Neural cell (in vitro differentiated cells): ENCODE results near the gene CEP78. TPM values are rescaled to one million over a fixed set of nuclear protein-coding genes. Genes with fewer than 3 reads are reported as not detected.

ENCODE experiments used
- H2AFZ ChIP-seq: fragments of 200-600, 300-800 bp; sonication (generic), shearing (Covaris generic); 2 replicates; pipeline ENCODE4 v1.6.0; 2014; ENCODE audit warnings: low read depth, mild to moderate bottlenecking, antibody characterized with exemption, low read length, moderate library complexity
- H3F3A ChIP-seq: fragments of 200-600 bp; shearing (Covaris generic); 2 replicates; pipeline ENCODE4 v1.6.1; 2016; ENCODE audit warnings: mild to moderate bottlenecking, moderate library complexity, mixed read lengths, antibody characterized with exemption, low read length; ENCODE audit not compliant: insufficient read depth, poor library complexity, severe bottlenecking
- H3K27ac ChIP-seq: fragments of 200-600, 300-800 bp; sonication (generic), shearing (Covaris generic); 2 replicates; pipeline ENCODE4 v1.5.1; 2014; ENCODE audit warnings: mild to moderate bottlenecking, low read length, moderate library complexity
- H3K27me3 ChIP-seq: fragments of 300-800, 200-600 bp; sonication (generic), shearing (Covaris generic); 2 replicates; pipeline ENCODE4 v1.6.0; 2014; ENCODE audit warnings: mild to moderate bottlenecking, low read depth, low read length, moderate library complexity; ENCODE audit not compliant: insufficient read depth
- H3K36me3 ChIP-seq: fragments of 300-800, 200-600 bp; sonication (generic), shearing (Covaris generic); 2 replicates; pipeline ENCODE4 v1.5.1; 2014; ENCODE audit warnings: mild to moderate bottlenecking, antibody characterized with exemption, low read length, moderate library complexity; ENCODE audit not compliant: insufficient read depth
- H3K4me2 ChIP-seq: fragments of 300-800, 200-600 bp; sonication (generic), shearing (Covaris generic); 2 replicates; pipeline ENCODE4 v1.6.0; 2014; ENCODE audit warnings: mild to moderate bottlenecking, low read length
- H3K4me3 ChIP-seq: fragments of 300-800, 200-600 bp; sonication (generic), shearing (Covaris generic); 2 replicates; pipeline ENCODE4 v1.5.1; 2014; ENCODE audit warnings: mild to moderate bottlenecking, low read length, moderate library complexity
- H3K79me2 ChIP-seq: fragments of 200-600 bp; shearing (Covaris generic); replicated peaks from 2 replicates; pipeline ENCODE4 v1.6.0; 2014; ENCODE audit warnings: mild to moderate bottlenecking, low read length, moderate library complexity; ENCODE audit not compliant: insufficient read depth
- H3K9ac ChIP-seq: fragments of 300-800, 200-600 bp; sonication (generic), shearing (Covaris generic); 2 replicates; pipeline ENCODE4 v1.6.1; 2016; ENCODE audit warnings: mild to moderate bottlenecking, low read length, mixed read lengths
- H3K9me2 ChIP-seq: fragments of 200-600 bp; shearing (Covaris generic); 2 replicates; pipeline ENCODE4 v1.6.1; 2016; ENCODE audit warnings: mild to moderate bottlenecking, low read length, mixed read lengths; ENCODE audit not compliant: insufficient read depth
- H3K9me3 ChIP-seq: fragments of 200-600, 300-800 bp; sonication (generic), shearing (Covaris generic); 2 replicates; pipeline ENCODE4 v1.6.1; 2016; ENCODE audit warnings: mild to moderate bottlenecking, mixed run types, low read length, moderate library complexity, mixed read lengths
- H4K20me1 ChIP-seq: fragments of 200-600 bp; shearing (Covaris generic); 2 replicates; pipeline ENCODE4 v1.6.1; 2016; ENCODE audit warnings: mild to moderate bottlenecking, mixed run types; ENCODE audit not compliant: insufficient read depth
- CTCF ChIP-seq: fragments of 450-650 bp; IDR thresholded peaks from 2 replicates; pipeline ENCODE4 v1.5.1; 2014; ENCODE audit warnings: antibody characterized with exemption, mild to moderate bottlenecking, moderate library complexity; ENCODE audit not compliant: poor library complexity, severe bottlenecking
- EP300 ChIP-seq: fragments of 450-650 bp; conservative IDR thresholded peaks from 2 replicates; pipeline ENCODE4 v1.6.1; 2014; ENCODE audit warnings: antibody characterized with exemption, mild to moderate bottlenecking, moderate library complexity; ENCODE audit not compliant: poor library complexity, severe bottlenecking
- EZH2 ChIP-seq: fragments of 200-600, 300-800 bp; shearing (Covaris generic), sonication (generic); IDR thresholded peaks from 2 replicates; pipeline ENCODE4 v1.6.1; 2014; ENCODE audit warnings: antibody characterized with exemption, low read length, borderline replicate concordance, mild to moderate bottlenecking; ENCODE audit not compliant: insufficient read depth, poor library complexity, severe bottlenecking
- MXI1 ChIP-seq: fragments of 450-650 bp; conservative IDR thresholded peaks from 2 replicates; pipeline ENCODE4 v1.6.1; 2014; ENCODE audit warnings: antibody characterized with exemption, mild to moderate bottlenecking; ENCODE audit not compliant: poor library complexity, severe bottlenecking
- POLR2AphosphoS5 ChIP-seq: IDR thresholded peaks from 2 replicates; pipeline ENCODE4 v1.6.1; 2012
- RAD21 ChIP-seq: fragments of 450-650 bp; conservative IDR thresholded peaks from 2 replicates; pipeline ENCODE4 v1.6.1; 2014; ENCODE audit warnings: antibody characterized with exemption, mild to moderate bottlenecking, moderate library complexity
- SMC3 ChIP-seq: fragments of 450-650 bp; conservative IDR thresholded peaks from 2 replicates; pipeline ENCODE4 v1.6.1; 2014; ENCODE audit warnings: antibody characterized with exemption, mild to moderate bottlenecking, moderate library complexity; ENCODE audit not compliant: poor library complexity
- TAF1 ChIP-seq: IDR thresholded peaks from 2 replicates; pipeline ENCODE4 v1.6.1; 2012; ENCODE audit warnings: low read depth
- polyA plus RNA-seq: library from polyadenylated mRNA; depleted of rRNA; stranded (reverse); fragments of >200 nt; gene quantifications from 2 replicates; pipeline ENCODE4 v1.2.3, GENCODE V29; 2014
- TF ChIP-seq, protein P1 (sequence below): IDR thresholded peaks from 2 replicates; pipeline ENCODE4 v1.6.1; 2012; ENCODE audit warnings: borderline replicate concordance

Gene CEP78
- polyA plus RNA-seq, 1 donor from 2014 or later: 57.8 TPM

GRCh38 chr9:78238046-78239038, 2.5 kb downstream of the CEP78 start:
- no peak overlapping the region for H3K27ac ChIP-seq
- TF ChIP-seq POLR2AphosphoS5: no peak
- no peak for TF ChIP-seq MXI1
- no peak for TF ChIP-seq RAD21
- TF ChIP-seq, protein P1, sequence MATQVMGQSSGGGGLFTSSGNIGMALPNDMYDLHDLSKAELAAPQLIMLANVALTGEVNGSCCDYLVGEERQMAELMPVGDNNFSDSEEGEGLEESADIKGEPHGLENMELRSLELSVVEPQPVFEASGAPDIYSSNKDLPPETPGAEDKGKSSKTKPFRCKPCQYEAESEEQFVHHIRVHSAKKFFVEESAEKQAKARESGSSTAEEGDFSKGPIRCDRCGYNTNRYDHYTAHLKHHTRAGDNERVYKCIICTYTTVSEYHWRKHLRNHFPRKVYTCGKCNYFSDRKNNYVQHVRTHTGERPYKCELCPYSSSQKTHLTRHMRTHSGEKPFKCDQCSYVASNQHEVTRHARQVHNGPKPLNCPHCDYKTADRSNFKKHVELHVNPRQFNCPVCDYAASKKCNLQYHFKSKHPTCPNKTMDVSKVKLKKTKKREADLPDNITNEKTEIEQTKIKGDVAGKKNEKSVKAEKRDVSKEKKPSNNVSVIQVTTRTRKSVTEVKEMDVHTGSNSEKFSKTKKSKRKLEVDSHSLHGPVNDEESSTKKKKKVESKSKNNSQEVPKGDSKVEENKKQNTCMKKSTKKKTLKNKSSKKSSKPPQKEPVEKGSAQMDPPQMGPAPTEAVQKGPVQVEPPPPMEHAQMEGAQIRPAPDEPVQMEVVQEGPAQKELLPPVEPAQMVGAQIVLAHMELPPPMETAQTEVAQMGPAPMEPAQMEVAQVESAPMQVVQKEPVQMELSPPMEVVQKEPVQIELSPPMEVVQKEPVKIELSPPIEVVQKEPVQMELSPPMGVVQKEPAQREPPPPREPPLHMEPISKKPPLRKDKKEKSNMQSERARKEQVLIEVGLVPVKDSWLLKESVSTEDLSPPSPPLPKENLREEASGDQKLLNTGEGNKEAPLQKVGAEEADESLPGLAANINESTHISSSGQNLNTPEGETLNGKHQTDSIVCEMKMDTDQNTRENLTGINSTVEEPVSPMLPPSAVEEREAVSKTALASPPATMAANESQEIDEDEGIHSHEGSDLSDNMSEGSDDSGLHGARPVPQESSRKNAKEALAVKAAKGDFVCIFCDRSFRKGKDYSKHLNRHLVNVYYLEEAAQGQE: no peak
- TF ChIP-seq TAF1: no peak
- no peak overlapping the region for H2AFZ ChIP-seq
- no peaks in the 10 kb centered on the region for H3K27me3 ChIP-seq
- H3K9me3 ChIP-seq: no peaks in the 10 kb centered on the region
- no peaks in the 10 kb centered on the region for H3F3A ChIP-seq
- peaks cover 7% of the 10 kb centered on the region for H3K79me2 ChIP-seq
- no peaks in the 10 kb centered on the region for H4K20me1 ChIP-seq
- H3K36me3 ChIP-seq: no peaks in the 10 kb centered on the region
- H3K9ac ChIP-seq: no peak overlapping the region
- no peak overlapping the region for H3K4me2 ChIP-seq
- H3K9me2 ChIP-seq: no peaks in the 10 kb centered on the region
- H3K4me3 ChIP-seq: peak overlapping the region; percentile 42

GRCh38 chr9:78239506-78239905, 3.6 kb downstream of the CEP78 start:
- Histone ChIP-seq H3K9ac (no peak overlapping the region), H3K36me3 (peaks cover 5% of the 10 kb centered on the region), H3K4me3 (peak overlapping the region; percentile 42), H2AFZ (no peak overlapping the region), H3K79me2 (peaks cover 7% of the 10 kb centered on the region), H3F3A (no peaks in the 10 kb centered on the region), H3K27ac (no peak overlapping the region), H3K9me3 (no peaks in the 10 kb centered on the region), H3K9me2 (no peaks in the 10 kb centered on the region), H4K20me1 (no peaks in the 10 kb centered on the region), H3K4me2 (no peak overlapping the region), H3K27me3 (no peaks in the 10 kb centered on the region)
- peak; percentile 40 for TF ChIP-seq CTCF
- TF ChIP-seq EZH2: no peak
- TF ChIP-seq MXI1: no peak
- no peak for TF ChIP-seq TAF1
- no peak for TF ChIP-seq POLR2AphosphoS5
- TF ChIP-seq RAD21: peak; percentile 10
- TF ChIP-seq EP300: no peak
- TF ChIP-seq, protein P1: no peak
- TF ChIP-seq SMC3: no peak
